Activated naive CD8-positive, alpha-beta T cell treated with anti-CD3 and anti-CD28 coated beads, Interleukin-2, amount 50 U/mL, for 16 hours (primary cell): Measurements from ENCODE around the gene ACTA2.

Source experiments
- DNase-seq: peaks from one replicate; pipeline ENCODE4 v3.0.0-alpha.2; 2020; ENCODE audit warnings: low read depth, low spot score

Gene ACTA2

DNA sequence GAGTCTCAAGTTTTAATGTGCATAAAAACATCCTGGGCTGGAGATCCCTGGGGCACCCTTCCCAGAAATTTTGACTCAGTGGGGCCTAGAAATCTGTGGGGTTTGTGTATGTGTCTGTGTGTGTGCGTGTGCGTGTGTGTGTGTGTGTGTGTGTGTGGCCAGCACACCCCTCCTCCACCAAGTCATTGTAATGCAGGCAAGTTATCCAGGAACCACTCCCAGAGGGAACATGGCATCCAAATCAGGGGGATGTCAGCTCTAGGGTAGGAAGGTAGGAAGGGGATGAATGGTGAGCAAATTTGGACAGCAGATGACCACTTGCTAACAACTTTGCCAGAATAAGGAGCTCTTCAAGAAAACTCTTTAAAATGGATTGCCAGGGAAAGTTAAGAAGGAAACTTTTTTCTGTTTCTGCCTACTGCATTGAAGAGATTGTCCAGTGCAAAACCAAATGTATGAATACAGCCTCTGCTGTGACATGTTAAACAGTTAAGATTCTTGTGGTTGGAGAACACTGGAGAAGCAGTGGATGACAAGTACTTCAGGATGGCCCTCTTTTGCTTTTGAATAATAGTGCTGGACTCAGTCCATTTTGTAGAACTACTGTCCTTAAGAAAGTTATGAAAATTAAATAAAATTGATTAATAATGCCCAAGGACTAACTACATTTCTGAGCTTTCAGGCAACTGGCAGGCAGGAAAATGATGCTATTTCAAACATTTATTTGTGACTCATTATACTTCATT lies 60.2 kb downstream of the ACTA2 start:
- no peak for DNase-seq

DNA sequence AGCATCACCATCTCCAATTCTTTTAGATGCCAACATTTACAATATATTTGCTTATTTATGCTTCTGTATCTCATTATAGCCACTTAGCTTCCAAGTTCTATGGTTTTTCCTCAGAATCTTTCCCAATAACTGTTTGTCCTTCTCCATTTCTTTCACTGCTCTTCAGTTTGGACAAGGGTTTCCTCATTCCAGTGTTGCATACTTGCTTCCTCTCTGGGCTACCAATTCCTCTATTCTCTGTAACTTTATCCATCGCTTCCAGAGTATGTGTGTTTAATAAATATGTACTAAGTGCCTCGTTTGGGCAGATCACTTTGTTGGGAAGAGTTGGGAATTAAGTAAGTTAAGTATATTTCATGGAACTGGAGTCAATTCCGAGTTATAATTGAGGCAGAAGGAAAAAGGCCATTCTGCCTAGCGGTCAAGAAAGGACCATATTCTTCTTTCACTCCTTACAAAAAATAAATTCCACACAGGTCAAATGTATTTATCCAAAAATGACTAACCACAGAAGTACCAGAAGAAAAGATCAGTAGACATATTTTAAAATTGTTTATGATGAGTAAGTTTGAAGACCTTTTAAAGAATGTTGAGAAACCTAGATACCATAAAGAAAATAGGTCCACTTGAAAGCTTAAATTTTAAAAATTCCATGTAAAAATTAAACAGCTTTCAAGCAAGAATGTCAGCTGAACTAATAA lies 61.7 kb downstream of the ACTA2 start:
- no peak for DNase-seq

DNA sequence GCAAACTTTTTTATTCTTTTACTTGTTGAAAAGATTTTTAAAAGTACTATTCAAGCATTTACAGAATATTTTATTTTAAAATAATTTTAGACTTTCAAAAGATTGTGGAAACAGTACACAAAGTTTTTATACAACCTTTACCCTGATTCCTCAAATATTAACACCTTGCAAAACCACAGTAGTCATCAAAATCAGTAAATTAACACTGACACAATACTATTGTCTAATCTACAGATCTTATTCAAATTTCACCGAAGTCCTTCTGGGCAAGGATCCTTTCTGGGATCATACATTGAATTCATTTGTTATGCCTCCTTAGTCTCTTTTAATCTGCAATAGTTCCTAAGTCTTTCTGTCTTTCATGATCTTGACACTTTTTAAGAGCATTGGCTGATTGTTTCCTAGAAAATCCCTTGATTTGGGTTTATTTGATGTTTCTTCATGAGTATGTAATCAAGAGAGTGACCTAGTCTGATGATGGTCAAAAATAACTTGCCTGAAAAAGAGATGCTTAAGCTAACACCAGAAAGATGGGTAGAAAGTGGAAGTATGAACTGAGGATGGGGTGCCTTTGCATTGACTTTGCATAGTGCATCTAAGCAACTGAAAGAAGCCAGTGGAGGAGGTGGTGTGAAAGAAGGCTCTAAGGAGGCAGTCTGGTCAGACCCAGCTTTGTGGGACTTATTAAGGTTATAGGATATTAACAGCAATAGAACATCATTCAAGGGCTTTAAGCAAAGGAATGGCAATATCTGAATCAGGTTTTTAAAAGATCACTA lies 62.8 kb downstream of the ACTA2 start:
- no peak for DNase-seq

DNA sequence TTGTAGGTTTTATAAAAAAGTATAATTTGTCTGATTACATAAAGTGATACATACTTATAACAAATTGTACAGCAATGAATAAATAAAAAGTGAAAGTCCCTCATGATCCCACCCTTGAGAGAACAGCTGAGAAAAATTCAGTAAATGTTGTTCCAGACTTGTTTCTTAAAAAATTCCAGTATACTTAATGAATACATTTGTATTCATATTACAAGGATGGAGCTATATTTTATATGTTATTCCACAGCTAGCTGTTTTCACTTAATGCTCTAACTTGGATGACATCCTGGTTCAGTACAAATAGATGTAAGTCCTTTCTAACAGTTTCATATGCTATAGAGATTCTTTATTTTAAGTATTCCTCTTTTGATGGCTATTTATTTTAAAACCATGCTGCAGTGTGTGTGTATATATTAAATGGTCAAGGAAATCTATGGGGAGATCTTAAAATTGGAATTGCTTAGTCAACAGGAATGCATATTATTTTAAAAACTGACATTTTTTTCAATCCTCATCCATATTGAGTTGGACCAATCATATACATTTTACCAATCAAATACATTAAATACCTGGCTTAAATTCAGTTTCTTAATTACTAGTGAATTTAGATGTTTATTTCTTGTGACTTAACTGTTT lies 63.6 kb downstream of the ACTA2 start:
- DNase-seq = no peak

DNA sequence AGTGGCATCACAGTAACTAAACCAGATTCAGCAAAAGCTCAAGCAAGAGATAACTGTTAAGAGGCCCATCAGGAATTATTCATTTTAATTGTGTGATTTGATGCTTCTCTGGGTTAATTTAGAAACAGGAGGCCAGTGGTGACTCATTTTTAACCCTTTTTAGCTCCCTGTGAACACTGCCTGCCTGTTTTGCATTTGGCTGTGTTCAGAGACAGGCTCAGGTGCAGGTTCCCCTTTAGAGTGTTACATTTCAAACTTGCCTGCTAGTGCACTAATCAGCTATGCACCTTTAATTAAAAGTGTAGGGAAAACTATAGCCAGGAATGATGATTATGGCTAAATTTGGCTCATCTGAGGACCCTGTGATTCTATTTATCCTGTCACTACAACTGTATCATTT lies 66.0 kb downstream of the ACTA2 start:
- DNase-seq = no peak
